ENCODE results near the gene NEK4.

DNA sequence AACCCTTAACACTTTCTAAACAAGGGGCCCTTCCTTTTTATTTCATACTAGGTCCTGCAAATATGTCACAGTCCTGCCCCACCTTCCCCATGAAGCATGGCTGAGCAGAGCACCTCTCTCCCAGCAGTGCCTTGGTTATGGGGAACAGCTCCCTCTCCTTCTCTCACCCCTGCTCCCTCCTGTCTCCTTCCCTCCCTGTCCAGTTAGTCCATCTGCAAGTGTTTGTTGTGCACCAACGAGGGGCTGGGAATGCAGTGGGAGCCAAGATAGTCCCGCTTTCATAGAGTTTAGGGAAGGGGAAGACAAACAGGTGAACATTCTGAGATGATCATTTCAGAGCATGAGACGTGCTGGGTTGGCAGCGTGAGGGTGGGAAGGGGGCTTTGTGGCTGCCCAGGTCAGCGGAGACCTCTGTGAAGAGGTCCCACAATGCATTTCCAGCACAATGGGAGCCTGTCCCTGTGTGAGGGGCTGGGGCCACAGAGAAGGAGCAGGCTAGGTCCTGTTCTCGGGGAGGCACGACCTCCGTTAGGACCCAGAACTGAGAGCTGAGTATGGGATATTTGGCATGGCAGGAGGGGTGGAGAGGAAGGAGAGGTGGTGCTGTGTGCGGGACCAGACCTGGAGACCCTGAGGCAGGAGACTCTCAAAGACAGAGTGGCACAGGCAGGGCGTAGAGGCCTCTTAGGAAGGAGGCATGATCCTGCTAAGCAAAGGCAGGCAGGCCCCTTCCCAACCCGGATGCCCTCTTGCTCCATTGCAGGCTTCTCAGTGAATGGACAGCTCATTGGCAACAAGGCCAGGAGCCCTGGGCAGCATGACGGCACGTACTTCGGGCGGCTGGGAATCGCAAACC lies 18.4 kb upstream of the NEK4 start:
- TF ChIP-seq HNF4G (IDR thresholded peaks at IDR 0.05): no peak
- TF ChIP-seq, protein P1, sequence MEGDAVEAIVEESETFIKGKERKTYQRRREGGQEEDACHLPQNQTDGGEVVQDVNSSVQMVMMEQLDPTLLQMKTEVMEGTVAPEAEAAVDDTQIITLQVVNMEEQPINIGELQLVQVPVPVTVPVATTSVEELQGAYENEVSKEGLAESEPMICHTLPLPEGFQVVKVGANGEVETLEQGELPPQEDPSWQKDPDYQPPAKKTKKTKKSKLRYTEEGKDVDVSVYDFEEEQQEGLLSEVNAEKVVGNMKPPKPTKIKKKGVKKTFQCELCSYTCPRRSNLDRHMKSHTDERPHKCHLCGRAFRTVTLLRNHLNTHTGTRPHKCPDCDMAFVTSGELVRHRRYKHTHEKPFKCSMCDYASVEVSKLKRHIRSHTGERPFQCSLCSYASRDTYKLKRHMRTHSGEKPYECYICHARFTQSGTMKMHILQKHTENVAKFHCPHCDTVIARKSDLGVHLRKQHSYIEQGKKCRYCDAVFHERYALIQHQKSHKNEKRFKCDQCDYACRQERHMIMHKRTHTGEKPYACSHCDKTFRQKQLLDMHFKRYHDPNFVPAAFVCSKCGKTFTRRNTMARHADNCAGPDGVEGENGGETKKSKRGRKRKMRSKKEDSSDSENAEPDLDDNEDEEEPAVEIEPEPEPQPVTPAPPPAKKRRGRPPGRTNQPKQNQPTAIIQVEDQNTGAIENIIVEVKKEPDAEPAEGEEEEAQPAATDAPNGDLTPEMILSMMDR (IDR thresholded peaks at IDR 0.05; ENCODE audit: low read depth, low read length, missing input control): no peak
- TF ChIP-seq, protein P2, sequence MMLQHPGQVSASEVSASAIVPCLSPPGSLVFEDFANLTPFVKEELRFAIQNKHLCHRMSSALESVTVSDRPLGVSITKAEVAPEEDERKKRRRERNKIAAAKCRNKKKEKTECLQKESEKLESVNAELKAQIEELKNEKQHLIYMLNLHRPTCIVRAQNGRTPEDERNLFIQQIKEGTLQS (IDR thresholded peaks at IDR 0.05): no peak
- no peak for TF ChIP-seq EGR1 (IDR thresholded peaks at IDR 0.05; ENCODE audit: low read depth in 2 of 2)
- no peak for TF ChIP-seq YY1 (IDR thresholded peaks at IDR 0.05)
- no peak for TF ChIP-seq TAF1 (conservative IDR thresholded peaks at IDR 0.05)
- TF ChIP-seq, protein P3, sequence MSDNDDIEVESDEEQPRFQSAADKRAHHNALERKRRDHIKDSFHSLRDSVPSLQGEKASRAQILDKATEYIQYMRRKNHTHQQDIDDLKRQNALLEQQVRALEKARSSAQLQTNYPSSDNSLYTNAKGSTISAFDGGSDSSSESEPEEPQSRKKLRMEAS (IDR thresholded peaks at IDR 0.05): no peak
- TF ChIP-seq, protein P4, sequence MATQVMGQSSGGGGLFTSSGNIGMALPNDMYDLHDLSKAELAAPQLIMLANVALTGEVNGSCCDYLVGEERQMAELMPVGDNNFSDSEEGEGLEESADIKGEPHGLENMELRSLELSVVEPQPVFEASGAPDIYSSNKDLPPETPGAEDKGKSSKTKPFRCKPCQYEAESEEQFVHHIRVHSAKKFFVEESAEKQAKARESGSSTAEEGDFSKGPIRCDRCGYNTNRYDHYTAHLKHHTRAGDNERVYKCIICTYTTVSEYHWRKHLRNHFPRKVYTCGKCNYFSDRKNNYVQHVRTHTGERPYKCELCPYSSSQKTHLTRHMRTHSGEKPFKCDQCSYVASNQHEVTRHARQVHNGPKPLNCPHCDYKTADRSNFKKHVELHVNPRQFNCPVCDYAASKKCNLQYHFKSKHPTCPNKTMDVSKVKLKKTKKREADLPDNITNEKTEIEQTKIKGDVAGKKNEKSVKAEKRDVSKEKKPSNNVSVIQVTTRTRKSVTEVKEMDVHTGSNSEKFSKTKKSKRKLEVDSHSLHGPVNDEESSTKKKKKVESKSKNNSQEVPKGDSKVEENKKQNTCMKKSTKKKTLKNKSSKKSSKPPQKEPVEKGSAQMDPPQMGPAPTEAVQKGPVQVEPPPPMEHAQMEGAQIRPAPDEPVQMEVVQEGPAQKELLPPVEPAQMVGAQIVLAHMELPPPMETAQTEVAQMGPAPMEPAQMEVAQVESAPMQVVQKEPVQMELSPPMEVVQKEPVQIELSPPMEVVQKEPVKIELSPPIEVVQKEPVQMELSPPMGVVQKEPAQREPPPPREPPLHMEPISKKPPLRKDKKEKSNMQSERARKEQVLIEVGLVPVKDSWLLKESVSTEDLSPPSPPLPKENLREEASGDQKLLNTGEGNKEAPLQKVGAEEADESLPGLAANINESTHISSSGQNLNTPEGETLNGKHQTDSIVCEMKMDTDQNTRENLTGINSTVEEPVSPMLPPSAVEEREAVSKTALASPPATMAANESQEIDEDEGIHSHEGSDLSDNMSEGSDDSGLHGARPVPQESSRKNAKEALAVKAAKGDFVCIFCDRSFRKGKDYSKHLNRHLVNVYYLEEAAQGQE (IDR thresholded peaks at IDR 0.05): no peak
- TF ChIP-seq GABPA (IDR thresholded peaks at IDR 0.05 in 1 of 2, conservative IDR thresholded peaks at IDR 0.05 in 1 of 2): no peak
- no peak for TF ChIP-seq HNF4A (conservative IDR thresholded peaks at IDR 0.05)
- TF ChIP-seq RAD21 (IDR thresholded peaks at IDR 0.05): no peak
- no peak for TF ChIP-seq JUND (IDR thresholded peaks at IDR 0.05)
